Ascending aorta (tissue), 2 donors: Measurements from ENCODE around the gene SMURF1. TPM values are rescaled to one million over a fixed set of nuclear protein-coding genes. Genes with fewer than 3 reads are reported as not detected.

Experiments used
- DNase-seq, 2 donors: peaks; one replicate each; pipeline ENCODE4 v3.0.0-alpha.2; 2019; ENCODE audit warnings: low spot score in 2 of 2
- H3K27ac ChIP-seq, 2 donors: fragments of 200-600 bp; sonication (generic); one replicate each; pipeline ENCODE4 v1.5.1; 2016 to 2017; ENCODE audit warnings: mild to moderate bottlenecking in 1 of 2
- H3K27me3 ChIP-seq: fragments of 200-600 bp; sonication (generic); one replicate; pipeline ENCODE4 v1.5.1; 2017
- H3K36me3 ChIP-seq, 2 donors: fragments of 200-600 bp; sonication (generic); one replicate each; pipeline ENCODE4 v1.5.1; 2016
- H3K4me1 ChIP-seq, 2 donors: fragments of 200-600 bp; sonication (generic); one replicate each; pipeline ENCODE4 v1.5.1; 2016 to 2017; ENCODE audit warnings: mild to moderate bottlenecking in 1 of 2
- H3K4me3 ChIP-seq, 2 donors: fragments of 200-600 bp; sonication (generic); one replicate each; pipeline ENCODE4 v1.5.1; 2016 to 2017; ENCODE audit warnings: mild to moderate bottlenecking in 1 of 2
- H3K9me3 ChIP-seq, 2 donors: fragments of 200-600 bp; sonication (generic); one replicate each; pipeline ENCODE4 v1.5.1; 2016
- intact Hi-C: fragments of 100-400 bp; cut with DNase I; formaldehyde crosslinking; loops from one replicate; pipeline ENCODE4 v1.15.1; 2023
- total RNA-seq: library from RNA; depleted of rRNA; stranded (reverse); fragments of >200 nt; gene quantifications from one replicate; pipeline ENCODE4 v1.1.0, GENCODE V29; 2016
- TF ChIP-seq, protein P1 (sequence below), 3 experiments: fragments of 200-600 bp in 2 of 3; fragments of 450-650 bp in 1 of 3; sonication (generic) in 2 of 3; IDR thresholded peaks; one replicate each; pipeline ENCODE4 v1.5.1; 2016 to 2019; ENCODE audit warnings: antibody characterized with exemption in 3 of 3, mild to moderate bottlenecking in 1 of 3, moderate library complexity in 1 of 3

Gene SMURF1
- total RNA-seq, 1 donor from 2014 or later = 26.5 TPM

DNA sequence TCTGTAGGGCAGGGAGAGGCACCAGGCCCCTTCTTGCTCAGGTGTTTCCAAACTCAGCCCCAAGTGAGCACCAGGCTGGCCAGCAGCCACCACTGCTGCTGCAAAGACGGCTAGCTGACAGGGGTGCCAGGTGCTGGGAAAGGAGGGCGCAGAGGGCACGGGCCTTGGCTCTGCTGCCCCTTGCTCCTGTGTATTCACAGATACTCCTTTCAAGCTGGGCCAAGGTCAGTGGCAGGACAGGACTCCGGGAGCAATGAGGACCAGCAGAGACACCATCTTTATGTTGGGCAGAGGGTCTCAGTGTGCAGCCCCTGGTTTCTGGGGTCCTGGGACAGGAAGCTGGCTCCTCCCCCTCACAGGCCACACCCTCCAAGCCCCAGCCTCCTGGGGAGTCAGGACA is 110.1 kb downstream of the SMURF1 start:
- Histone ChIP-seq H3K4me3 (no peak overlapping the region), H3K27ac (peak overlapping the region; percentile 88 to 91), H3K9me3 (no peaks in the 10 kb centered on the region), H3K4me1 (peaks cover 9 to 35% of the 10 kb centered on the region in 2 donors), H3K36me3 (peaks cover 80 to 93% of the 10 kb centered on the region in 2 donors), H3K27me3 (no peaks in the 10 kb centered on the region)
- TF ChIP-seq, protein P1, sequence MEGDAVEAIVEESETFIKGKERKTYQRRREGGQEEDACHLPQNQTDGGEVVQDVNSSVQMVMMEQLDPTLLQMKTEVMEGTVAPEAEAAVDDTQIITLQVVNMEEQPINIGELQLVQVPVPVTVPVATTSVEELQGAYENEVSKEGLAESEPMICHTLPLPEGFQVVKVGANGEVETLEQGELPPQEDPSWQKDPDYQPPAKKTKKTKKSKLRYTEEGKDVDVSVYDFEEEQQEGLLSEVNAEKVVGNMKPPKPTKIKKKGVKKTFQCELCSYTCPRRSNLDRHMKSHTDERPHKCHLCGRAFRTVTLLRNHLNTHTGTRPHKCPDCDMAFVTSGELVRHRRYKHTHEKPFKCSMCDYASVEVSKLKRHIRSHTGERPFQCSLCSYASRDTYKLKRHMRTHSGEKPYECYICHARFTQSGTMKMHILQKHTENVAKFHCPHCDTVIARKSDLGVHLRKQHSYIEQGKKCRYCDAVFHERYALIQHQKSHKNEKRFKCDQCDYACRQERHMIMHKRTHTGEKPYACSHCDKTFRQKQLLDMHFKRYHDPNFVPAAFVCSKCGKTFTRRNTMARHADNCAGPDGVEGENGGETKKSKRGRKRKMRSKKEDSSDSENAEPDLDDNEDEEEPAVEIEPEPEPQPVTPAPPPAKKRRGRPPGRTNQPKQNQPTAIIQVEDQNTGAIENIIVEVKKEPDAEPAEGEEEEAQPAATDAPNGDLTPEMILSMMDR (IDR thresholded peaks at IDR 0.05) = no peak
- DNase-seq = peak in 1 of 2 donors; percentile 57
- intact Hi-C loops = loop anchor here (1.0 to 10.0 kb wide), 2 partner anchors 377 to 521 kb away; partner anchors contain the start of genes FAM200A and ZNF655

DNA sequence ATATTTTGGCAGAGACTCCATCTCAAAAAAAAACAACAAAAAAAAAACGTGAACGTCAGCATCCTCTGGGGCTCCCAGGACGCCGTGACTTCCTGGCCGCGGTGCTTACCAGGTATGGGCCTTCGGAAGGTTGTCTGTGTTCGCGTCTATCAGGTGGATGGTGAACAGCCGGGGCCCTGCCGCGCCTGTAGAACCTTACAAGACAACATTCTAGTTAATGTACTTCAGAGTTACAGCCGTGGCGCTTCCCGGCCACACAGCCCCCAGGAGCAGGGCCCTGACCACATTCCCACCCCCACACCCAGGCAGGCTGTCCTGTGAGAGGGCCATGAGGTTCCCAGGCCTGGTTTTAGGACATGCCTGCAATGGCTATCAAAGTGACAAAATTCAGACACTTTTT is 111.0 kb downstream of the SMURF1 start:
- TF ChIP-seq, protein P1 (IDR thresholded peaks at IDR 0.05) = no peak
- peak in 1 of 2 donors; percentile 54 for DNase-seq
- Histone ChIP-seq H3K9me3 (no peaks in the 10 kb centered on the region), H3K4me1 (peaks cover 9 to 35% of the 10 kb centered on the region in 2 donors), H3K36me3 (peaks cover 80 to 93% of the 10 kb centered on the region in 2 donors), H3K27ac (peak overlapping the region; percentile 88 to 91), H3K27me3 (no peaks in the 10 kb centered on the region), H3K4me3 (no peak overlapping the region)
- intact Hi-C loops = loop anchor here (10.0 kb wide), 1 partner anchor 522 kb away; the partner anchor contains the start of genes FAM200A and ZNF655

DNA sequence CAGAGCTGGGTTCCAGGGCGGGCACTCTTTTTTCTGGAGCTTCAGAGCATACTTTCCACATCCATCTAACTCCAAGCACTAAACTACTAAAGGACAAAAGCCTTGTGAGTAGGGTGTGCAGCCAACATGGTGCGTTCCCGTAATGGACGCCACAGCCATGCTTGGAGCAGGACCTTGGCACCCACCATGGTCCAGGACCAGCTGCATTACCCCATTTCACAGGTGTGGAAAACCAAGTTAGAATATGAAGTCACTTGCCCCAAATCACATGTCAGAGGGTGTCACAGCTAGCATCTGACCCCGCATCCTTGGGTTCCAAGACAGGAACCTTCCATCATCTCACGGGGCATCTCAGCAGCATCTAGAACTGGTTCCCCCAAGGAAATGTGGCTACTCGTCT is 112.4 kb downstream of the SMURF1 start:
- DNase-seq = peak in 1 of 2 donors; percentile 62
- Histone ChIP-seq H3K27me3 (no peaks in the 10 kb centered on the region), H3K4me3 (no peak overlapping the region), H3K27ac (peak overlapping the region; percentile 88 to 91), H3K36me3 (peaks cover 74 to 86% of the 10 kb centered on the region in 2 donors), H3K9me3 (no peaks in the 10 kb centered on the region), H3K4me1 (peaks cover 9 to 23% of the 10 kb centered on the region in 2 donors)
- TF ChIP-seq, protein P1 (IDR thresholded peaks at IDR 0.05) = no peak
- intact Hi-C loops = loop anchor here (10.0 kb wide), 1 partner anchor 523 kb away; the partner anchor contains the start of genes FAM200A and ZNF655

DNA sequence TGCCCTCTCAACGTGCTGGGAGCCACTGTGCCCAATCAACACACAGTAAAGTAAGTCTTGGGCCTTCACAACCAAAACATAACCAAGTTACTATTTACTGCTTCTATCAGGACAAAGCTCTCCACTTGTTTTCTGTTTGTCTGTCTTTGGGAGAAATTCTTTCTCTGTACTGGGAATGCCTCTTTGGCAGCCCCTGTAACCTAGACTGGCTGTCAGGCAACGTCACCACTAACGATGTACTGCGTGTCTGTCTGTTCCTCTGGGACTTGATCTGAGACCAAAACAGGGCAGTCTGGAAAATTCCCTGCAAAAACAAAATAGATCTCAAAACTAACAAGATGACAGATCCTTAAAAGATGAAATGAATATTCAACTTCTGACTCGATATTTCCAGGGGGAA is 113.0 kb downstream of the SMURF1 start:
- Histone ChIP-seq H3K4me1 (peaks cover 9 to 19% of the 10 kb centered on the region in 2 donors), H3K4me3 (no peak overlapping the region), H3K27ac (peak overlapping the region; percentile 88 to 91), H3K36me3 (peaks cover 71 to 80% of the 10 kb centered on the region in 2 donors), H3K9me3 (no peaks in the 10 kb centered on the region), H3K27me3 (no peaks in the 10 kb centered on the region)
- TF ChIP-seq, protein P1 (IDR thresholded peaks at IDR 0.05) = no peak
- peak in 1 of 2 donors; percentile 85 for DNase-seq
- intact Hi-C loops = loop anchor here (10.0 kb wide), 1 partner anchor 524 kb away; the partner anchor contains the start of genes FAM200A and ZNF655

DNA sequence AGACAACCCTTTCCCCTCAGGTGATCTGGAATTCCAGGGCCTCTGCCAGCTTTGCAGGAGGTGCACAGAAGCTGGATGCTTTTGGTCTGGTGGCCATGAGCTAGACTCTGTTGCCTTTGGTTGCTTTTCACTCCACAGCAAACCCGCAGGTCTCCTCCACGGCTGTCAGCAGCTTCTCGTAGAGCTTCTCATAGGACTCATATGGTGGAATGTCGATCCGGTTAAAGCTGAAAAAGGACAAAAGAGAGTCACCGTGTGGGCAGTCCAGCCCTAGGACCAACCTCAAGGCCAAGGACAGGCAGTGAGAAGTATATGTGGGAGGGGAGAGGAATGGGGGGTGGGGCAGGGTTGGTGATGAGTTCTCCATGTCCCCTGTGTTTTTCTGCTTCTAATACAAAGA is 113.5 kb downstream of the SMURF1 start:
- H3K36me3 ChIP-seq = peaks cover 66 to 76% of the 10 kb centered on the region in 2 donors
- intact Hi-C loops = loop anchor here (10.0 kb wide), 1 partner anchor 524 kb away; the partner anchor contains the start of genes FAM200A and ZNF655
- no peaks in the 10 kb centered on the region for H3K9me3 ChIP-seq
- H3K27ac ChIP-seq = peak overlapping the region; percentile 88 to 91
- H3K4me1 ChIP-seq = peaks cover 9 to 18% of the 10 kb centered on the region in 2 donors
- H3K27me3 ChIP-seq = no peaks in the 10 kb centered on the region
- no peak overlapping the region for H3K4me3 ChIP-seq
- TF ChIP-seq, protein P1 (IDR thresholded peaks at IDR 0.05) = no peak
- DNase-seq = peak in 1 of 2 donors; percentile 60
